Suprapubic skin (tissue), 4 donors: ENCODE measurements around the gene PCBP3.

Experiments used
- CTCF ChIP-seq, 2 donors: fragments of 200-600 bp in 1 of 2; fragments of 450-650 bp in 1 of 2; sonication (generic) in 1 of 2; IDR thresholded peaks; one replicate each; pipeline ENCODE4 v1.5.1; 2016 to 2019; ENCODE audit warnings: antibody characterized with exemption in 2 of 2, mild to moderate bottlenecking in 1 of 2, moderate library complexity in 1 of 2
- EP300 ChIP-seq: sonication (generic); formaldehyde crosslinking; IDR thresholded peaks from one replicate; pipeline ENCODE4 v1.6.1; 2017; ENCODE audit warnings: antibody characterized with exemption
- POLR2A ChIP-seq, 2 donors: fragments of 450-650 bp; IDR thresholded peaks; one replicate each; pipeline ENCODE4 v1.6.1; 2017; ENCODE audit warnings: antibody characterized with exemption in 2 of 2, mild to moderate bottlenecking in 2 of 2, moderate library complexity in 2 of 2
- POLR2AphosphoS5 ChIP-seq, 3 donors: sonication (generic); formaldehyde crosslinking; IDR thresholded peaks; one replicate each; pipeline ENCODE4 v1.6.1; 2017; ENCODE audit warnings: antibody characterized with exemption in 3 of 3

GRCh38 chr21:45740491-45741357 lies 97.2 kb downstream of the PCBP3 start:
- TF ChIP-seq POLR2A (IDR thresholded peaks at IDR 0.05) (no peak), CTCF (IDR thresholded peaks at IDR 0.05) (no peak), EP300 (no peak), POLR2AphosphoS5 (IDR thresholded peaks at IDR 0.05) (no peak)
